Measurements from ENCODE around the gene SPRR2D.

Gene SPRR2D

GRCh38 chr1:153032677-153033308, 8.1 kb downstream of the SPRR2D start:
- DNase-seq (ENCODE audit: low read depth): no peak
- H3K4me3 ChIP-seq (ENCODE audit: low read depth, low read length): no peak overlapping the region
- in situ Hi-C loops (cut with HindIII; ENCODE audit: low sequenced_read_pairs): no loop called here
- TF ChIP-seq CTCF (IDR thresholded peaks at IDR 0.05; ENCODE audit: low read depth, low read length, missing control alignments): peak; percentile 14

GRCh38 chr1:153032073-153032472, 8.8 kb downstream of the SPRR2D start:
- no peak for TF ChIP-seq CTCF (IDR thresholded peaks at IDR 0.05; ENCODE audit: low read depth, low read length, missing control alignments)
- H3K4me3 ChIP-seq (ENCODE audit: low read depth, low read length): no peak overlapping the region
- in situ Hi-C loops (cut with HindIII; ENCODE audit: low sequenced_read_pairs): no loop called here
- DNase-seq (ENCODE audit: low read depth): no peak

GRCh38 chr1:153030895-153031294, 10.0 kb downstream of the SPRR2D start, which contains the start of gene SPRR1B:
SPRR1B (plus strand) TSS chr1:153031203; CDS start chr1:153032346, 1,143 bp downstream.
- H3K4me3 ChIP-seq (ENCODE audit: low read depth, low read length): no peak within 1 kb of the TSS
- no peak for DNase-seq (ENCODE audit: low read depth)

GRCh38 chr1:153028766-153029165, 12.2 kb downstream of the SPRR2D start:
- TF ChIP-seq CTCF (IDR thresholded peaks at IDR 0.05; ENCODE audit: low read depth, low read length, missing control alignments): no peak
- H3K4me3 ChIP-seq (ENCODE audit: low read depth, low read length): no peak overlapping the region
- no peak for DNase-seq (ENCODE audit: low read depth)
- in situ Hi-C loops (cut with HindIII; ENCODE audit: low sequenced_read_pairs): no loop called here

More at GRCh38 chr1:153030895-153031294, 10.0 kb downstream of the SPRR2D start, which contains the start of gene SPRR1B:
- in situ Hi-C loops (cut with HindIII; ENCODE audit: low sequenced_read_pairs): no loop called here
- no peak for TF ChIP-seq CTCF (IDR thresholded peaks at IDR 0.05; ENCODE audit: low read depth, low read length, missing control alignments)

GRCh38 chr1:153025797-153026196, 15.1 kb downstream of the SPRR2D start:
- TF ChIP-seq CTCF (IDR thresholded peaks at IDR 0.05; ENCODE audit: low read depth, low read length, missing control alignments): no peak
- no peak overlapping the region for H3K4me3 ChIP-seq (ENCODE audit: low read depth, low read length)
- in situ Hi-C loops (cut with HindIII; ENCODE audit: low sequenced_read_pairs): no loop called here
- DNase-seq (ENCODE audit: low read depth): no peak

GRCh38 chr1:153024413-153024812, 16.5 kb downstream of the SPRR2D start:
- no peak overlapping the region for H3K4me3 ChIP-seq (ENCODE audit: low read depth, low read length)
- no peak for TF ChIP-seq CTCF (IDR thresholded peaks at IDR 0.05; ENCODE audit: low read depth, low read length, missing control alignments)
- in situ Hi-C loops (cut with HindIII; ENCODE audit: low sequenced_read_pairs): no loop called here
- no peak for DNase-seq (ENCODE audit: low read depth)

Data from astrocyte of the cerebellum (primary cell).